Amniotic stem cell (primary cell): ENCODE results near the gene FKBP2.
"Not testable (repeated sequence)": the region's sequence is repeated elsewhere in the genome, so short reads cannot be mapped to it uniquely, and the experiment has no call there.

Experiments used
- DNase-seq: peaks from one replicate; lab custom pipeline; 2025; lab: John Stamatoyannopoulos, UW

FKBP2 gene

GRCh38 chr11:64234647-64235379 lies 6.1 kb upstream of the FKBP2 start:
- DNase-seq, result no peak

- no peak for DNase-seq
Measured at GRCh38 chr11:64235437-64236161, 5.3 kb upstream of the FKBP2 start.

- no peak for DNase-seq
Measured at GRCh38 chr11:64237484-64237951, 3.4 kb upstream of the FKBP2 start.

GRCh38 chr11:64238076-64238475 lies 2.8 kb upstream of the FKBP2 start:
- DNase-seq, result no peak

GRCh38 chr11:64238999-64239398 lies 1.9 kb upstream of the FKBP2 start:
- DNase-seq, result no peak

GRCh38 chr11:64239662-64240434 lies 1.0 kb upstream of the FKBP2 start:
- no peak for DNase-seq

GRCh38 chr11:64241241-64241490 lies 271 bp downstream of the FKBP2 start:
- peak; percentile 98 for DNase-seq

- no peak for DNase-seq
Measured at GRCh38 chr11:64241491-64242374, 838 bp downstream of the FKBP2 start.

GRCh38 chr11:64243236-64243854 lies 2.5 kb downstream of the FKBP2 start:
- no peak for DNase-seq

GRCh38 chr11:64244107-64244506 lies 3.2 kb downstream of the FKBP2 start:
- DNase-seq, result no peak

GRCh38 chr11:64244966-64245365 lies 4.1 kb downstream of the FKBP2 start:
- no peak for DNase-seq

GRCh38 chr11:64245401-64245796 lies 4.5 kb downstream of the FKBP2 start:
- DNase-seq, result no peak

- peak; percentile 86 for DNase-seq
Measured at GRCh38 chr11:64245797-64246620, 5.1 kb downstream of the FKBP2 start.

- not testable (repeated sequence) for DNase-seq
Measured at GRCh38 chr11:64246621-64246870, 5.7 kb downstream of the FKBP2 start.

GRCh38 chr11:64246871-64247728 lies 6.2 kb downstream of the FKBP2 start, which contains the start of gene PPP1R14B:
Gene PPP1R14B, minus strand, starts transcription at chr11:64246943. Its CDS starts 270 bp downstream, at chr11:64246673.
- no peak for DNase-seq

- DNase-seq, result no peak
Measured at GRCh38 chr11:64247729-64248531, 7.0 kb downstream of the FKBP2 start.

GRCh38 chr11:64248578-64248977 lies 7.7 kb downstream of the FKBP2 start:
- no peak for DNase-seq

- DNase-seq, result no peak
Measured at GRCh38 chr11:64249038-64249437, 8.1 kb downstream of the FKBP2 start.
